Measurements from ENCODE around the gene NTM.

The NTM gene

GRCh38 chr11:131763193-131763890, 392.9 kb downstream of the NTM start:
- ChIA-PET CTCF (interaction anchor here (1.2 to 2.6 kb wide), 2 partner anchors 15 to 69 kb away, joined by 3 to 12 read pairs; no protein-coding TSS in a partner anchor), POLR2A (no interaction called here)
- no peak overlapping the region for H3K4me3 ChIP-seq (ENCODE audit: low read depth, low read length)
- TF ChIP-seq ZNF398 (tag by site-specific recombination; IDR thresholded peaks at IDR 0.05) (no peak), ZNF394 (tag by site-specific recombination; IDR thresholded peaks at IDR 0.05; ENCODE audit: borderline replicate concordance) (no peak), SP3 (tag by site-specific recombination; IDR thresholded peaks at IDR 0.05) (no peak), ZNF155 (tag by site-specific recombination; IDR thresholded peaks at IDR 0.05) (no peak), ZNF555 (tag by site-specific recombination; conservative IDR thresholded peaks at IDR 0.05) (no peak), TRIM28 (IDR thresholded peaks at IDR 0.05; ENCODE audit: borderline replicate concordance, low read length) (no peak), ZNF324 (tag by site-specific recombination; IDR thresholded peaks at IDR 0.05) (no peak), KLF8 (tag by site-specific recombination; IDR thresholded peaks at IDR 0.05) (no peak), ZNF701 (tag by site-specific recombination; IDR thresholded peaks at IDR 0.05) (no peak), ZNF488 (tag by site-specific recombination; IDR thresholded peaks at IDR 0.05) (no peak), ZNF169 (tag by site-specific recombination; IDR thresholded peaks at IDR 0.05) (no peak)
- H3K27ac ChIP-seq (ENCODE audit: extremely low read depth, low read depth, low read length) = no peak overlapping the region
- H3K36me3 ChIP-seq (ENCODE audit: control insufficient read depth in 2 of 2, insufficient read depth in 1 of 2, low read length in 2 of 2) = no peaks in the 10 kb centered on the region
- H3K4me1 ChIP-seq (ENCODE audit: control insufficient read depth, insufficient read depth, low read length) = no peaks in the 10 kb centered on the region
- no peaks in the 10 kb centered on the region for H3K9me3 ChIP-seq (ENCODE audit: control insufficient read depth, insufficient read depth, low read depth, low read length)

GRCh38 chr11:131764126-131764525, 393.7 kb downstream of the NTM start:
- ChIA-PET CTCF (interaction anchor here (0.5 to 2.6 kb wide), 3 partner anchors 16 to 69 kb away, joined by 3 to 13 read pairs (median 12); no protein-coding TSS in a partner anchor), POLR2A (no interaction called here)
- Histone ChIP-seq H3K27ac (ENCODE audit: extremely low read depth, low read depth, low read length) (no peak overlapping the region), H3K4me3 (ENCODE audit: low read depth, low read length) (no peak overlapping the region), H3K4me1 (ENCODE audit: control insufficient read depth, insufficient read depth, low read length) (no peaks in the 10 kb centered on the region), H3K36me3 (ENCODE audit: control insufficient read depth in 2 of 2, insufficient read depth in 1 of 2, low read length in 2 of 2) (no peaks in the 10 kb centered on the region), H3K9me3 (ENCODE audit: control insufficient read depth, insufficient read depth, low read depth, low read length) (no peaks in the 10 kb centered on the region)
- TF ChIP-seq YY2 (tag by site-specific recombination; IDR thresholded peaks at IDR 0.05) (no peak), ZSCAN5A (tag by site-specific recombination; IDR thresholded peaks at IDR 0.05) (no peak)

- no peak for TF ChIP-seq ZNF701 (tag by site-specific recombination; IDR thresholded peaks at IDR 0.05)
- Histone ChIP-seq H3K36me3 (ENCODE audit: control insufficient read depth in 2 of 2, insufficient read depth in 1 of 2, low read length in 2 of 2) (no peaks in the 10 kb centered on the region), H3K4me1 (ENCODE audit: control insufficient read depth, insufficient read depth, low read length) (no peaks in the 10 kb centered on the region), H3K27ac (ENCODE audit: extremely low read depth, low read depth, low read length) (no peak overlapping the region), H3K4me3 (ENCODE audit: low read depth, low read length) (no peak overlapping the region), H3K9me3 (ENCODE audit: control insufficient read depth, insufficient read depth, low read depth, low read length) (no peaks in the 10 kb centered on the region)
- CTCF ChIA-PET = interaction anchor here (0.5 to 2.6 kb wide), 3 partner anchors 17 to 70 kb away, joined by 3 to 13 read pairs (median 12); no protein-coding TSS in a partner anchor
- POLR2A ChIA-PET = no interaction called here
Observed at GRCh38 chr11:131764649-131765048, 394.2 kb downstream of the NTM start.

- Histone ChIP-seq H3K4me1 (ENCODE audit: control insufficient read depth, insufficient read depth, low read length) (no peaks in the 10 kb centered on the region), H3K9me3 (ENCODE audit: control insufficient read depth, insufficient read depth, low read depth, low read length) (no peaks in the 10 kb centered on the region), H3K27ac (ENCODE audit: extremely low read depth, low read depth, low read length) (no peak overlapping the region), H3K4me3 (ENCODE audit: low read depth, low read length) (no peak overlapping the region), H3K36me3 (ENCODE audit: control insufficient read depth in 2 of 2, insufficient read depth in 1 of 2, low read length in 2 of 2) (no peaks in the 10 kb centered on the region)
- CTCF ChIA-PET = interaction anchor here (2.3 kb wide), 1 partner anchor 72 kb away, joined by 13 read pairs; no protein-coding TSS in a partner anchor
- POLR2A ChIA-PET = no interaction called here
- TF ChIP-seq KLF17 (tag by site-specific recombination; IDR thresholded peaks at IDR 0.05) (no peak), ZNF169 (tag by site-specific recombination; IDR thresholded peaks at IDR 0.05) (no peak), ZSCAN16 (tag by site-specific recombination; IDR thresholded peaks at IDR 0.05) (no peak), TSHZ1 (tag by site-specific recombination; IDR thresholded peaks at IDR 0.05; ENCODE audit: borderline replicate concordance) (no peak), ZNF658 (tag by site-specific recombination; IDR thresholded peaks at IDR 0.05) (no peak), ZFP69B (tag by site-specific recombination; IDR thresholded peaks at IDR 0.05) (no peak), ZNF596 (tag by site-specific recombination; IDR thresholded peaks at IDR 0.05) (no peak)
Observed at GRCh38 chr11:131766637-131767036, 396.2 kb downstream of the NTM start.

Measured in HEK293 (cell line).